Skeletal muscle satellite cell (primary cell): ENCODE measurements around the gene PCSK6.
"Not testable (repeated sequence)": the region's sequence is repeated elsewhere in the genome, so short reads cannot be mapped to it uniquely, and the experiment has no call there.

Experiments
- H3K27me3 ChIP-seq: 2 replicates; pipeline ENCODE4 v1.7.0; 2013; ENCODE audit warnings: low read length; ENCODE audit not compliant: control insufficient read depth, insufficient read depth
- H3K36me3 ChIP-seq: 2 replicates; pipeline ENCODE4 v1.7.0; 2013; ENCODE audit warnings: mild to moderate bottlenecking, control low read depth, low read length; ENCODE audit not compliant: insufficient read depth
- H3K4me1 ChIP-seq: 2 replicates; pipeline ENCODE4 v1.7.0; 2013; ENCODE audit warnings: low read length; ENCODE audit not compliant: control insufficient read depth, insufficient read depth
- H3K4me2 ChIP-seq: 2 replicates; pipeline ENCODE4 v1.7.0; 2013; ENCODE audit warnings: mild to moderate bottlenecking, low read length
- H3K4me3 ChIP-seq: 2 replicates; pipeline ENCODE4 v1.7.0; 2013; ENCODE audit warnings: low read length
- H3K9ac ChIP-seq: 2 replicates; pipeline ENCODE4 v1.7.0; 2013; ENCODE audit warnings: mild to moderate bottlenecking, low read depth, low read length, moderate library complexity
- H3K9me3 ChIP-seq: replicated peaks from 2 replicates; pipeline ENCODE4 v1.7.0; 2013; ENCODE audit warnings: mild to moderate bottlenecking, control low read depth, low read length

Gene PCSK6

DNA sequence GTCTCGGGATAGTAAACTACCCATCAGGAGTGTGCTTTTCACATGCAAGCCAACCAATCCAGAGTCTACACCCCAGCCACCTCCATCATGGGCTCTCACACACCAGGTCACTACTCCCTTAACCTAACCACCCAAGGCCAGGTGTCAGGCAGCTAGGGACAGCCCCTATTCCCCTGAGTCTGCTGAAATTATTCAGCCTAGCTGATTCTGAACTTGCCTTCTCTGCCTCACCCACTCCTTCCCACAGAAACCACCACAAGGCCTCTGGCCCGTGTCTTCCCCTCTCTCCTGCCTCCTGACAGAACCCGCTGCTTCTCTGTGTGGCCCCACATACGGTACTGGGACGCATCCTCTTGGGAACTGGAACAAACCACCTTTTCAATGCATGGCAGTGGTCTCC is 82.1 kb downstream of the PCSK6 start:
- no peaks in the 10 kb centered on the region for H3K9me3 ChIP-seq
- no peak overlapping the region for H3K4me3 ChIP-seq
- H3K36me3 ChIP-seq: no peaks in the 10 kb centered on the region
- H3K4me1 ChIP-seq: no peaks in the 10 kb centered on the region
- peaks cover 23% of the 10 kb centered on the region for H3K27me3 ChIP-seq
- no peak overlapping the region for H3K9ac ChIP-seq
- H3K4me2 ChIP-seq: no peak overlapping the region

DNA sequence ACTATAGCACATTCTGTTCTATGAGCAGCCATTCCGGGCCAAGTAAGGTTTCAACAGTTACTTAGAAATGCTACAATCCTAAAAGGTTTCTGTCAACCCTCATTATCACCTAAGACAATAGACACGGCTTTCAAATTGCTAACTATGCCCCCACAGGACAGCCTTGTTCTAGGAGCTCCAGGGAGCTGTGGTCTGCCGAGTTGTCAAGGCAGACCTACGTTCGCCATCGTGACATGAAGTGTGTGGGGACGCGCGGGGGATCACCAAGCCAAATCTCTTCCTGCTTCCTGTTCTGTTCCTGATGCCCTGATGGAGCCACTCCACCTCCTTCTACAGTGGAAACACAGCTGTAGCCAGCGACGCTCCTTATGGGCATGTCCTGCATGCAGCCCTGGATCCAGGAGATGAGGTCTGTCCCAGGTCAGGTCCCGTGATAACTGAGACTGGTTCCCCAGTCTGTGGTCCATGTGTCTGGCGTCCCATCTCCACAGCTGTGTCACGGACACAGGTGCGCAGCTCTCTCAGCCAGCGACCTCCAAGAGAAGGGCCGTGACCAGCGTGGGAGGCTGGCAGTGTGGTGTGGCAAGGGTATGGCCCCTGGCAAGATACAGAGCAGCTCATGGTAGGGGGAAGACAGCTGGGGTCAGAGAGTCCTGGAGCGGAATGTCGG is 82.8 kb downstream of the PCSK6 start:
- Histone ChIP-seq H3K4me1 (no peaks in the 10 kb centered on the region), H3K4me3 (no peak overlapping the region), H3K4me2 (no peak overlapping the region), H3K9ac (no peak overlapping the region), H3K27me3 (peaks cover 23% of the 10 kb centered on the region), H3K9me3 (no peaks in the 10 kb centered on the region), H3K36me3 (no peaks in the 10 kb centered on the region)

DNA sequence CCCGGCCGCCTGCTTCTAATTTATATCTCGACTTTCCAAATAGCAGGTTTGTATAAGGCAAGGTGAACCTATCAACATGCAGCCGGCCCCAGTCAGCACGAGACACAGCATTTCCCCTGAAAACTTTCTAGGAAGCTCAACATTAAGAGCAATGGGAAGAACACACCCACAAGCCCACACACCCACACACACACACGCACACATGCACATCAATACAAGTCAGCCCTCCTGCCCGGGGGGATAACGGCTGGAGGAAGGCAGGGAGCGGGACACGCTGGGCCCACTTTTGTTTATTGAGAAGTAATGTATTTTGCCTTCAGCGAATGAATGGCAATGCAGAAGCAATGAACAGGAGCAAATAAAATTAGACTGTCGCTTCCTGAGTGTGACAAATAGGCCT is 83.5 kb downstream of the PCSK6 start:
- Histone ChIP-seq H3K36me3 (no peaks in the 10 kb centered on the region), H3K4me3 (no peak overlapping the region), H3K4me1 (no peaks in the 10 kb centered on the region)

DNA sequence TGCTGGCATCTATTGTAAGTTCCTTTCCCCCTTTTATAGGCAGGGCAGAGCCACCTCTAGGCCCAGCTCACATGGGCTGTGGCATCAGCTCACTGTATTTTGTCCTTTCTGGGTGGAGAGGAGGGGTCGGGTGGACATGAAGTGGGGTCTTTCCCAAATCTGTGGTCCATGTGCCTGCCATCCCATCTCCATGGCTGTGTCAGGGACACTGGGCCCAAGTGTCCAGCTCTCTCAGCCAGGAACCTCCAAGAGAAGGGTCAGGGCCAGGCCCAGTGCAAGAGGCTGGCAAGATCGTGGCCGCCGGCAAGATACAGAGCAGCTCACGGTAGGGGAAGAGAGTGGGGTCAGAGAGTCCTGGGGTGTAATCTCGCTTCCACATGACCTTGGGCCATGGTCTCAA is 85.3 kb downstream of the PCSK6 start:
- no peaks in the 10 kb centered on the region for H3K4me1 ChIP-seq
- H3K27me3 ChIP-seq: peaks cover 16% of the 10 kb centered on the region
- H3K4me3 ChIP-seq: no peak overlapping the region
- no peaks in the 10 kb centered on the region for H3K36me3 ChIP-seq
- no peak overlapping the region for H3K9ac ChIP-seq
- H3K9me3 ChIP-seq: no peaks in the 10 kb centered on the region
- H3K4me2 ChIP-seq: no peak overlapping the region

More for the DNA sequence above, 83.5 kb downstream of the PCSK6 start:
- peaks cover 23% of the 10 kb centered on the region for H3K27me3 ChIP-seq
- H3K9ac ChIP-seq: no peak overlapping the region
- no peaks in the 10 kb centered on the region for H3K9me3 ChIP-seq
- no peak overlapping the region for H3K4me2 ChIP-seq

DNA sequence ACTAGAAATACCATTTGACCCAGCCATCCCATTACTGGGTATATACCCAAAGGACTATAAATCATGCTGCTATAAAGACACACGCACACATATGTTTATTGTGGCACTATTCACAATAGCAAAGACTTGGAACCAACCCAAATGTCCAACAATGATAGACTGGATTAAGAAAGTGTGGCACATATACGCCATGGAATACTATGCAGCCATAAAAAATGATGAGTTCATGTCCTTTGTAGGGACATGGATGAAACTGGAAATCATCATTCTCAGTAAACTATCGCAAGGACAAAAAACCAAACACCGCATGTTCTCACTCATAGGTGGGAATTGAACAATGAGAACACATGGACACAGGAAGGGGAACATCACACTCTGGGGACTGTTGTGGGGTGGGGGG is 86.6 kb downstream of the PCSK6 start:
- H3K9me3 ChIP-seq, H3K4me1 ChIP-seq, H3K9ac ChIP-seq, H3K4me2 ChIP-seq, H3K36me3 ChIP-seq, H3K4me3 ChIP-seq: not testable (repeated sequence)
- H3K27me3 ChIP-seq: peaks cover 13% of the 10 kb centered on the region

DNA sequence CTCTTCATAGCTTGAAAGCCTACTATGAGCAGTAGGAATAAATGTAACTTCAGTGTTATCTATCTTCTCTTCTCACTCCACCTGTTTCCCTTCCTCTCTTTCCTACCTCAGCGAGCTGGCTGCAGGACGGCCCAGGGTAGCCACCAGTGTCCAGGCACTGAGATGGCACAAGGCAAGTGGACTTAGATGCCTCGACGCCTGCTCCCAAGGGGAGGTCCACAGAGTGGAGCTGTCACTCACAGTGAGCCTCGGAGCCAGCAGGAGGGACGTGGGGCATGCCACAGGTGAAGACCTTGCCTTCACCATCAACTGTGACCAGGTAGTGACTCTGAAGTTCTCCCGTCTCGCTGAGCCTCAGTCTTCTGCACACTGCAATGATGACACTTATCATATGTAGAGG is 88.2 kb downstream of the PCSK6 start:
- Histone ChIP-seq H3K4me1 (no peaks in the 10 kb centered on the region), H3K27me3 (no peaks in the 10 kb centered on the region), H3K9me3 (no peaks in the 10 kb centered on the region), H3K36me3 (no peaks in the 10 kb centered on the region), H3K9ac (no peak overlapping the region), H3K4me3 (no peak overlapping the region), H3K4me2 (no peak overlapping the region)

DNA sequence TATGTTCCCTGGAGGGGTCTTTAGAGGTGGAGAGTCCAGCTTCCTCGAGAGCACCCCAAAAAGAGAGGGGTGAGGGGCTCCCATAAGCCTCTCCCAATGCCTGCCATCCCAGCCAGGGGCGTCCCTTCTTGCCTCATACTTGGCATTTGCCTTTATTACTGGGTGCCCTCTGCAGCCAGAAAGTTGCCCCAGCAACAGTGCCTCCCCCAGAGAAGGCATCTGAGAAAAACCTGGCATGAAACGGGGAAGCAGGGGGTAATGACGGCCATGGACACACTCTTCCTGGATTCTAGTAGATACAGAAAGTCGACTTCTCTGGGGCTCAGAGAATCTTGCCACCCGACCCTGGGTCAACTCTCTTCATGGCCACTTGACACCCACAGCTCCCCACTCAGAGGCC is 90.1 kb downstream of the PCSK6 start:
- H3K4me3 ChIP-seq: no peak overlapping the region

DNA sequence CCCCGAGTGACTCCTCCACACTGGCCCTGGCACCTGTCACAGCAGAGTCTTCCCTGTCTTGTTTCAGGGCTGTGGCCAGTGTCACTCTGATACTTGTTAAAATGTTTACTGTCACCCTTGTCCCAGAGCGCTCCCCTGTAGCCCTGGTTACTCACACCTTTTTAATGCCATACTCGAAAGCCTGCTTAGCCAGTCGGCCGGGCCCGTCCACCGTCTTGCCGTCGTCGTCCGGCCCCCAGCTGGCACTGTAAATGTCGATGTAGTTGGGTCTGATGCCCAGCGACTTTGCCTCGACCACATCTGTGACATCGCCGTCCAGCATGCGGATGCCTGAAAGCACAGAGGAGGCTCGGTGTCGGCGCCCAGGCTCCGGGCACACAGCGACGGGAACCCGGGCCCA is 91.3 kb downstream of the PCSK6 start:
- no peaks in the 10 kb centered on the region for H3K9me3 ChIP-seq
- no peaks in the 10 kb centered on the region for H3K36me3 ChIP-seq
- no peak overlapping the region for H3K4me3 ChIP-seq
- no peaks in the 10 kb centered on the region for H3K4me1 ChIP-seq
- peaks cover 22% of the 10 kb centered on the region for H3K27me3 ChIP-seq
- no peak overlapping the region for H3K4me2 ChIP-seq
- H3K9ac ChIP-seq: no peak overlapping the region

More for the DNA sequence above, 90.1 kb downstream of the PCSK6 start:
- Histone ChIP-seq H3K27me3 (peaks cover 16% of the 10 kb centered on the region), H3K36me3 (no peaks in the 10 kb centered on the region), H3K9me3 (no peaks in the 10 kb centered on the region), H3K4me2 (no peak overlapping the region), H3K4me1 (no peaks in the 10 kb centered on the region), H3K9ac (no peak overlapping the region)

DNA sequence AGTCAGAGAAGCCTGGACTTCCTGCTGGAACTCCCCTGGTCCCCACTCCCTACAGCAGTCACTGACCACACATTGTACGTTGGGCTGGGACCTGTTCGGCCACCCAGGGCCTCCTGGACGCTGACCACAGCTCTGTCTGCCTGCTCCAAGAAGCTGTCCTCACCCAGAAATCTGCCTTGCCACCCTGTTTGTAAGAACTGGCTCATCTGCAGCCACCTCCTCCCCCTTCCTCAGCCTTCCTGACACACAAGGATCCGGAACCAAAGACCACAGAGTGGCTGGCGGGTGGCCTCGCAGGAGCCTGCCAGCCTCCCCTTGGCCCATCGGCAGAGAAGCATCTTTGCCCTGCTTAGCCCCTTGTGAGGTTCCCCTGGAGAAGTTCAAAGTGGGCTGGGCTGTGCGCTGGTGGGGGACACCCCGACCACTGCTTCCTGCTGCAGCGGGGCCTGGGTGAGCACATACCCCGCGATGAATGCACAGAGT is 91.9 kb downstream of the PCSK6 start:
- no peak overlapping the region for H3K4me3 ChIP-seq
- no peak overlapping the region for H3K9ac ChIP-seq
- no peak overlapping the region for H3K4me2 ChIP-seq
- no peaks in the 10 kb centered on the region for H3K9me3 ChIP-seq
- peaks cover 22% of the 10 kb centered on the region for H3K27me3 ChIP-seq
- no peaks in the 10 kb centered on the region for H3K4me1 ChIP-seq
- H3K36me3 ChIP-seq: no peaks in the 10 kb centered on the region

DNA sequence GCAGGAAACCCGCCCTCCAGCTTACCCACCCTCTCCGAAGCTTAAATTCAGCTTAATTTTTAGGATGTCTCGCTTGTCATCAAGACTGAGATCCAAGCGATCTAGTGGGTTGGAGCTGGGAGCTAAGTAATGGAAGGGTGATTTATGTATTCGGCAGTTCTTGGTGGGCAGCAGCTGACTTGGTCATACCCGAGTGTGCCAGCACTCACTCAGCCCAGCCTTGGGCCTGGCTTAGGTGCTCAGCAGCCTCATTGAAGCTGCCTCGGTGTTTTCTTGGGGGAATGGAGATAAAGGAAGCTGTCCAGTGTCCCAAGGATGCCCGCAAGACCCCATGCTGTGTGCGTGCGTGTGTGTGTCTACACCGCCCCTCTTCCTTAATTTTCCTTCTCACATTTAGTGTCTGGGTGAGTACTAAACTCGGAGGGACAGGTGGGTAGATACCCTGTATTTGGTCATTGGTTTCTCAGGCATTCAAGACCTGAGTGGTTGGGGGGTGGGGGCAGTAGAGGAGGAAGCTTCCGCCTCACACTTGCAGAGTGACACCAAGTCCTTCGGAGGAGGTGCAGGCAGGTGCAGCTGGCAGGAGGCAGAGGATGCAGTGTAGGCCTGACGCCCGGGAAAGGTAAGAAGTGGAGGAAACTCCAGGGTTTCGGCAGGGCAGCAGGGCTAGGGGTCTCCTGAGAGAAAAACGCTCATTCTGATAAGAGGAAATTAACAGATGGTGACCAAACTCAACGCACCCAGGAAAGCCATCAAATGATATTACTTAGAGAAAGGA is 92.8 kb downstream of the PCSK6 start:
- H3K4me2 ChIP-seq: no peak overlapping the region
- no peak overlapping the region for H3K9ac ChIP-seq
- H3K4me3 ChIP-seq: no peak overlapping the region
- H3K4me1 ChIP-seq: no peaks in the 10 kb centered on the region
- H3K9me3 ChIP-seq: no peaks in the 10 kb centered on the region
- H3K27me3 ChIP-seq: peaks cover 27% of the 10 kb centered on the region
- H3K36me3 ChIP-seq: no peaks in the 10 kb centered on the region

DNA sequence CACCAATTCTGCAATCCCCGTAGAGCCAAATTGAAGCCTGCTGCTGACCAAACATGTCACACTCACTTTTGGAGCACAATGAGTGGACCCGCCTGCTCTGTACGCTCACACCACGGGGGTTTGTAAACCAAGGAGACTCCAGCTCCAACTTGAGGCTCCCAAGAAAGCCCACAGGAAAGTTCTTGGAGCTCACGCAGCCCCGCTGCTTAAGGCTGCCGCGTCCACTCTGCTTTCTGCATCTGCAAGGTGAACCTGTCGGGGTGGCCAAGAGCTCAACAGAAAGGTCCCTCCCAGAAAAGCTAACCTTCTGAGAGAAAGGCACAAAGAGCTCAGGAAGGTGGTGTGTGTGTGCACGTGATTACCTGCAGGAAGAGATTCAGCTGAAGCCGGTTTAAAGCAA is 94.9 kb downstream of the PCSK6 start:
- no peaks in the 10 kb centered on the region for H3K9me3 ChIP-seq
- no peak overlapping the region for H3K9ac ChIP-seq
- peaks cover 30% of the 10 kb centered on the region for H3K27me3 ChIP-seq
- H3K36me3 ChIP-seq: no peaks in the 10 kb centered on the region
- H3K4me2 ChIP-seq: no peak overlapping the region
- no peaks in the 10 kb centered on the region for H3K4me1 ChIP-seq
- H3K4me3 ChIP-seq: no peak overlapping the region
